Umbilical cord (tissue), 2 donors: Measurements from ENCODE around the gene MGAT4A. TPM values are rescaled to one million over a fixed set of nuclear protein-coding genes. Genes with fewer than 3 reads are reported as not detected.

Experiments used
- DNase-seq: peaks from one replicate; pipeline ENCODE4 v3.0.0-alpha.2; 2015; ENCODE audit warnings: low spot score
- total RNA-seq: library from RNA; depleted of rRNA; stranded (reverse); fragments of >200 nt; gene quantifications from one replicate; pipeline ENCODE4 v1.2.3, GENCODE V29; 2014; ENCODE audit warnings: low replicate concordance; ENCODE audit not compliant: insufficient read depth

The MGAT4A gene
- total RNA-seq, 1 donor from 2014 or later = 16.4 TPM

DNA sequence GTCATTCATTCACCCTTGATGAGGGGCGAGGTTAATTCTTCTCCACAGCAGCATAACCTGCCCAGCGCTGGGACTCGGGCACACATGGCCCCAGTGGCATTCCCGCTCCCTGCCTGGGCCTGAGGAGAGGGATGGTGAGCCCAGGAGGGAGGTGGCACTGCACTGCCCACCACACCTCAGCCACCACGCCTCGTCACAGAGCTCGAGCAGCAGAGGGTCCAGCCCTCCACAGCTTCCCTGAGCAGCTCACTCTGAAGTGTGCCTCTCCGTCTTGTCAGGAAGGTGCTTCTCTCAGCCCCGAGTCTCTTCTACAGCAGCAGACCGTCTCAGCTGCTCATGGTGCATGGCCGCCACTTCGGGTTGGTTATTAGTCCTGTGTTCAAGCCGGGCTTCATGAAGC lies 157.5 kb downstream of the MGAT4A start:
- no peak for DNase-seq

DNA sequence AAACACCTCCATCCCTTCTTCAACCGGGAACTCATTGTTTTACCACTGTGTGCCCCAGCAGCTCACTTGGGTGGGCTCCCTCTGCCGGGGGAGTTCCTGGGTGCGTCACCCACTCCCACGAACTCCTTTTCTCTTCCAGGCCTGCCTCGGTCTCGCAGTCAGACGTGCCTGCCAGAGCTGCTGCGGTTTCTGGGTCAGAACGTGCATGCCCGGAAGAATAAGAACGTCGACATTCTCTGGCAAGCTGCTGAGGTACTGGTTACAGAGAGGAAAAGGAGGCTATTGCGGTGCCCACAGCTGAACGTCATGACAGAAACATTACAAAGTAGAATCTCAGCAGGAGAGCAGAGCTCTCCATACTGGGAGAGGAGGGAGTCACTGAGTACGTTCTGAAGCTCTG lies 158.3 kb downstream of the MGAT4A start:
- DNase-seq = no peak

DNA sequence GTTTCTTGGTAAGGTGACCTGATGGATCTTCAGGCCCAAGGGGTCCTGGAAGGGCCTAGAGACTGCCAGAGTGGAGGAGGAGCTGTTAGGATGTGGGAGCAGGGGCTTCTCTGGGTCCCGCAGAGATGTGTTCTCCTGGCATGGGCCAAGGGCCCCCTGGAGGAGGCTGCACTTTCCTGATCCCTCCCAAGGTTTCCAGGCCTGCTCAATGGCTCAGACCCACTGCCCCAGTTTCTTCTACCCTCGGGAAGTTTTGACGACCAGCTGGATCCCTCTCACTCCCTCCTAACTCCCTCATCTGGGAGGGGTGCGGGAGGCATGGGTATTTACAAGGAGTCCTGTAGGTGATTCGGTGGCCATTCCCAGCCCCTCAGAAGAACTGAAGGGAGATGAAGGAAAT lies 158.7 kb downstream of the MGAT4A start:
- DNase-seq = no peak

- no peak for DNase-seq
Measured at GRCh38 chr2:98571796-98572195, 159.1 kb downstream of the MGAT4A start.

GRCh38 chr2:98571121-98571701 lies 159.7 kb downstream of the MGAT4A start:
- no peak for DNase-seq

- no peak for DNase-seq
Measured at GRCh38 chr2:98570356-98570755, 160.6 kb downstream of the MGAT4A start.

DNA sequence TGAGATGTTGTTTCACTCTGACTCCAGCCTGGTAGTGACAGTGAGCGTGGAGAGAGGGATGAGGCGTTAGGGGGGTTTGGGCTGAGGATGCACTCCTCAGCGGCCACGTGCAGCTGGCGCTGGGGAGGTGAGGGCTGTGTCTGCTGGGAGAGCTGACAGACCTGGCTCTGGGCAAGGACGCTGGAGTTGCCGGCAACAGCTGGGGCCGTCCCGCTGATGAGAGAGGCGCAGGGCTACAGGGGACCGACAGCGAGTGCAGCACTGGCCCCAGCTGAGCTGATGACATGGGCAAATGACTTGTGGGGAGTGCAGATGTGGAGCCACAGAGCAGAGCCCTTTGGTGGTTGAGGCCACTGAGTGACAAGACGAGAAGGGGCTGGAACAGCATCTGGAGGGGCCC lies 161.0 kb downstream of the MGAT4A start:
- DNase-seq = no peak

DNA sequence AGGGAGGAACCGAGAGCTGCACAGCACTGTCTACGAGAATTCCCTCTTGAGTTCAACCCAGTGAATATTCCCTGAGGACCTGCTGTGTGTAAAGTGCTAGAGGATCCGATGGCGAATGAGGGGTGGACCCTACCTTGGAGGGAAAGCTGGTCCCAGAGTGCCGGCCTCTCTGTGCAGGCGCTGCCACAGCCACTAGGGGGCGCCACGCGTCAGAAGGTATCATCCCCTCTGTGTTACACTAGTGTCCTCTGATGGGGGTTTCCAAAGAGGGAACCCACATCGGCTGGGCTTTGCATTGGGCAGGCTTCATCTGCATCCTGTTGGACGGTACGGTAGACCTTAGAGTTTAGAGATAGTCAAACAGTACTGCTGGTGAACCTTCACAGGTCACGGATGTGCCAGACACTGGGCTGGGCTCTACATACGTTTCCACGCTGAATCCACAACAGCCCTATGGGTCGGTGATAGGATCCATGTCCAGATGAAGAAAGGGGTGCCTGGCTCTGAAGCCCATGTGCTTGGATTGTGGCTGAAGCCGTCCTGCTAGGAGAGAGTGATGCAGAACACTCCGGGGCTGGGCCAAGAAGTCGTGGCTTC lies 161.6 kb downstream of the MGAT4A start:
- DNase-seq = no peak

Other genes starting within 250 kb of the MGAT4A start
- 24.3 TPM for gene COA5, start 122.6 kb downstream of the MGAT4A start, total RNA-seq
- gene UNC50, start 122.5 kb downstream of the MGAT4A start, total RNA-seq = 59.2 TPM
- gene CRACDL, start 205.1 kb upstream of the MGAT4A start, total RNA-seq = 1.9 TPM